Activated B cell treated with CpG ODN at 0.5 μM for 24 hours (primary cell): ENCODE results near the gene TGM6. TPM values are rescaled to one million over a fixed set of nuclear protein-coding genes. Genes with fewer than 3 reads are reported as not detected.

Source experiments
- ATAC-seq: fragments of 200-7000 bp; cut with Tn5 transposase; one replicate; pipeline ENCODE4 v1.10.0; 2021; ENCODE audit warnings: low read depth, mild to moderate bottlenecking, moderate library complexity
- CTCF ChIA-PET: fragments of 350-600 bp; sonication (Branson Sonifier 250); formaldehyde crosslinking; loops from one replicate; lab custom pipeline; 2021; ENCODE audit warnings: antibody characterized with exemption; lab: Charles Lee
- POLR2A ChIA-PET: fragments of 350-600 bp; sonication (Branson Sonifier 250); formaldehyde crosslinking; loops from one replicate; lab custom pipeline; 2021; ENCODE audit warnings: antibody characterized with exemption; lab: Charles Lee
- DNase-seq: peaks from one replicate; pipeline ENCODE4 v3.0.0; 2022
- H3K27ac Mint-ChIP-seq: one replicate; pipeline ENCODE4 v1.8.0; 2020; ENCODE audit warnings: mixed read lengths
- H3K27me3 Mint-ChIP-seq: one replicate; pipeline ENCODE4 v1.8.0; 2021; ENCODE audit warnings: mixed read lengths
- H3K36me3 Mint-ChIP-seq: one replicate; pipeline ENCODE4 v1.8.0; 2021; ENCODE audit warnings: low read depth, mixed read lengths
- H3K4me1 Mint-ChIP-seq: one replicate; pipeline ENCODE4 v1.8.0; 2021; ENCODE audit warnings: mixed read lengths
- H3K4me3 Mint-ChIP-seq: one replicate; pipeline ENCODE4 v1.8.0; 2020; ENCODE audit warnings: mild to moderate bottlenecking, mixed read lengths
- H3K9me3 Mint-ChIP-seq: one replicate; pipeline ENCODE4 v1.8.0; 2020; ENCODE audit warnings: mixed read lengths
- intact Hi-C: fragments of 100-400 bp; cut with micrococcal nuclease; formaldehyde crosslinking; loops from one replicate; pipeline ENCODE4 v1.15.1; 2024
- total RNA-seq: library from RNA; stranded (reverse); gene quantifications from 2 replicates; pipeline ENCODE4 v1.2.3, GENCODE V29; 2022
- TF ChIP-seq, protein P1 (sequence below): fragments of 200-600 bp; IDR thresholded peaks from one replicate; pipeline ENCODE4 v1.8.0; 2022; ENCODE audit warnings: antibody characterized with exemption, mild to moderate bottlenecking

TGM6 gene
- total RNA-seq, 1 donor from 2014 or later = not detected

DNA sequence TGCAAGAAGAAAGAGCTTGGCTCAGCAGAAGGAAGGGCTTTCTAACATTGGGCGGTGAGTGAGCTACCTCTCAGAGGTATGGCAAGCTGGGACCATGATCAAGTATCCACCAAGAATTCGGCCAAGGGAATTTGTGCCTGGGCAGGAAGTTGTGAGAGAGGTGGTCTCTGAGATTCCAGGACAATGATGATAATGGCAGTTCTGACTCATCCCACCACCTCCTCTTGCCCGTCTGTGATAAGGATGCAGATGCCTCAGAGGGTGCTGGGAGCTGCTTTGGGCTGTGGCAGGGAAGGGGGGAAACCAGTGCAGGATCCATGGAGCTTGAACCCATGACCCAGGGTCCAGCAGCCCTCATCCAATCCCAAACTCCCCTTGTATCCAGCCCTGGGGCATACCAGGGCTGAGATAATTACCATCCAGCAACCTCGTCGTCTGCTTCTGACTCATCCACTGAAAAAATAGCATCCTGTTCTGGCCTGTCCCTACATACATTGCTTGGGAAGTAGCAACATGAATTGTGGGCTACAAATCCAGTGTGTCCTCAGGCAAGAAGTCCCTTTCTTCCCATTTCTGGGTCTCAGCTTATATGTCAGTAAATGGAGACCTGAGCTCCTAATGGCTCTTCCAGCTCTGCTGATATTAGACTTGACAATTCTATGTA, 5.9 kb downstream of the TGM6 start:
- ChIA-PET CTCF (interaction anchor here (0.6 to 0.9 kb wide), 2 partner anchors 137 to 596 kb away, joined by 3 to 5 read pairs; no protein-coding TSS in a partner anchor), POLR2A (no interaction called here)
- TF ChIP-seq, protein P1, sequence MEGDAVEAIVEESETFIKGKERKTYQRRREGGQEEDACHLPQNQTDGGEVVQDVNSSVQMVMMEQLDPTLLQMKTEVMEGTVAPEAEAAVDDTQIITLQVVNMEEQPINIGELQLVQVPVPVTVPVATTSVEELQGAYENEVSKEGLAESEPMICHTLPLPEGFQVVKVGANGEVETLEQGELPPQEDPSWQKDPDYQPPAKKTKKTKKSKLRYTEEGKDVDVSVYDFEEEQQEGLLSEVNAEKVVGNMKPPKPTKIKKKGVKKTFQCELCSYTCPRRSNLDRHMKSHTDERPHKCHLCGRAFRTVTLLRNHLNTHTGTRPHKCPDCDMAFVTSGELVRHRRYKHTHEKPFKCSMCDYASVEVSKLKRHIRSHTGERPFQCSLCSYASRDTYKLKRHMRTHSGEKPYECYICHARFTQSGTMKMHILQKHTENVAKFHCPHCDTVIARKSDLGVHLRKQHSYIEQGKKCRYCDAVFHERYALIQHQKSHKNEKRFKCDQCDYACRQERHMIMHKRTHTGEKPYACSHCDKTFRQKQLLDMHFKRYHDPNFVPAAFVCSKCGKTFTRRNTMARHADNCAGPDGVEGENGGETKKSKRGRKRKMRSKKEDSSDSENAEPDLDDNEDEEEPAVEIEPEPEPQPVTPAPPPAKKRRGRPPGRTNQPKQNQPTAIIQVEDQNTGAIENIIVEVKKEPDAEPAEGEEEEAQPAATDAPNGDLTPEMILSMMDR = no peak
- H3K4me3 Mint-ChIP-seq = no peak overlapping the region
- H3K36me3 Mint-ChIP-seq = peaks cover 1% of the 10 kb centered on the region
- H3K27ac Mint-ChIP-seq = no peak overlapping the region
- peaks cover 12% of the 10 kb centered on the region for H3K4me1 Mint-ChIP-seq
- intact Hi-C loops = no loop called here
- H3K9me3 Mint-ChIP-seq = peaks cover 12% of the 10 kb centered on the region
- no peak for DNase-seq
- H3K27me3 Mint-ChIP-seq = peaks cover 15% of the 10 kb centered on the region
- ATAC-seq = no peak

DNA sequence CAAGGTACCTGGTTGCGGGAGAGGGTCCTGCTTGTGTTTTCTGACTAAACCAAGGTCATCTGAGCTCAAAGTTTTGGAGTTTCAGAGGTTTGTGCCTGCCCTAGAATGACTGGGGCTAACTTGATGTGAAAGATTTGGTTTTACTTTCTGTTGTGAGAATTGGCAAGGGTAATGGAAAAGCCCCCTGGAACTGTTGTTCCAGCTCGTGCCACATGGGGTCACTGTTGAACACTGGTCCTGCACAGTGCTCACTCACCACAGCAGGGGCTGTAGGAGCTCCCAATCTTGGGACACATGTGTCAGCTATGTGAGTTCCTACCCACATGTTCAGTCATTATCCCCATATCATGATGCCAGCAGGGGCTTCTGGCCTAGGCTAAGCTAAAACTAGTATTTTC, 6.5 kb downstream of the TGM6 start:
- Mint-ChIP-seq H3K4me3 (no peak overlapping the region), H3K27ac (no peak overlapping the region), H3K4me1 (peaks cover 16% of the 10 kb centered on the region), H3K9me3 (peaks cover 12% of the 10 kb centered on the region), H3K36me3 (peaks cover 1% of the 10 kb centered on the region), H3K27me3 (peaks cover 15% of the 10 kb centered on the region)
- intact Hi-C loops = no loop called here
- ChIA-PET POLR2A (no interaction called here), CTCF (interaction anchor here (0.6 to 1.6 kb wide), 3 partner anchors 12 to 596 kb away, joined by 3 to 5 read pairs (median 3); no protein-coding TSS in a partner anchor)
- TF ChIP-seq, protein P1 = no peak
- DNase-seq (no peak), ATAC-seq (peak; percentile 54)

DNA sequence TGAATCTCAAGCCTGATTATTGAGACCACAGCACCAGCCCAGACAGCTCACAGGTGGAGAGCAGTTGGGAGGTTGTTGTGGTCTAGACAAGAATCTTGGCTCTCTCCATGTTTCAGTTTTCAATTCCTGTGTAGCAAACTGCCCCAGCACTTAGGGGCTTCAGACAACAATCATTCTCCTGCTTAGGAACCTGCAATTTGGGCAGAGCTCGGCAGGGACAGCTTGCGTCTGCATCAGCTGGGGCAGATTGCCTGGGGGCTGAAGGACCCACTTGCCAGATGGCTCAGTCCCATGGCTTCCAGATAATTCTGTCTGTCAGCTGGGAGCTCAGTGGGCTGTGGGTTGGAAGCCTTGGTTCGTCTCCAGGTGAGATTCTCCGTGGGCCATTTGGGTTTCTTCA, 6.9 kb downstream of the TGM6 start:
- TF ChIP-seq, protein P1 = no peak
- no peak for ATAC-seq
- Mint-ChIP-seq H3K4me1 (peaks cover 16% of the 10 kb centered on the region), H3K9me3 (peaks cover 12% of the 10 kb centered on the region), H3K36me3 (peaks cover 1% of the 10 kb centered on the region), H3K27me3 (peaks cover 15% of the 10 kb centered on the region), H3K27ac (no peak overlapping the region), H3K4me3 (no peak overlapping the region)
- ChIA-PET CTCF (interaction anchor here (1.6 kb wide), 1 partner anchor 13 kb away, joined by 3 read pairs; no protein-coding TSS in a partner anchor), POLR2A (no interaction called here)
- intact Hi-C loops = no loop called here
- DNase-seq = no peak

DNA sequence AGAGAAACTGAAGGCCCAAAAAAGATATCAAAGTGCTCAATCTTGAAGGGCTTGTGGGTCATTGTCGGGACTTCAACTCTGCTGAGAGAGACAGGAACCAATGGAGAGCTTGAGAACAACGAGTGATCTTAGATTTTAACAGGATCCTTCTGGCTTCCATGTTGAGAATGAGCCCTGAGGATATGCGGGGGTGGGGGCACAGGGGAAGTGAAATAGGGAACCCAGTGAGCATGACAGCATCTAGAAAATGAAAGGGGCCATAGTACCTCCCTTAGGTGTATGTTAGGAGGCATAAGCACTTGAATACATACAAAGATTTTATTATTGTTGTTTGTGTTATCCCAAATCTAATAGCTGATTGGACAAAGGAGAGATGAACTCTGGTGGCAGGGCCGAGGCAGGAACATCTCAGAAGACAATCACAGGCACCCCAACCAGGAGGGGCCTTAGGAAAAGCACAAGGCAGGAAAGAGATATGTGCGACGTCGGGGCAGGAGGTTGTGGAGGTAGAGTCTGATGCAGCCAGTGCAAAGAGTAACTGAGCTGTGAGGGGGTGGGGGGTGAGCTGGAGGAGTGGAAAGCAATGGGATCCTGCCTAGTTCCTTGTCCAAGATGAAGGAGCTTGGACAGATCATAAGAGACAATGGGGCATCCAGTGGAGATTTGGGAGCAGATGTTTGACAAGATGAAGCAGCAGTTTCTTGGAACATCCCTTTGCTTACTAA, 10.4 kb downstream of the TGM6 start:
- Mint-ChIP-seq H3K9me3 (peaks cover 12% of the 10 kb centered on the region), H3K4me3 (no peak overlapping the region), H3K4me1 (peaks cover 16% of the 10 kb centered on the region), H3K36me3 (peaks cover 1% of the 10 kb centered on the region), H3K27ac (peak overlapping the region; percentile 54), H3K27me3 (no peaks in the 10 kb centered on the region)
- CTCF ChIA-PET = no interaction called here
- DNase-seq (no peak), ATAC-seq (peak; percentile 72)
- POLR2A ChIA-PET = no interaction called here
- intact Hi-C loops = no loop called here
- TF ChIP-seq, protein P1 = no peak

DNA sequence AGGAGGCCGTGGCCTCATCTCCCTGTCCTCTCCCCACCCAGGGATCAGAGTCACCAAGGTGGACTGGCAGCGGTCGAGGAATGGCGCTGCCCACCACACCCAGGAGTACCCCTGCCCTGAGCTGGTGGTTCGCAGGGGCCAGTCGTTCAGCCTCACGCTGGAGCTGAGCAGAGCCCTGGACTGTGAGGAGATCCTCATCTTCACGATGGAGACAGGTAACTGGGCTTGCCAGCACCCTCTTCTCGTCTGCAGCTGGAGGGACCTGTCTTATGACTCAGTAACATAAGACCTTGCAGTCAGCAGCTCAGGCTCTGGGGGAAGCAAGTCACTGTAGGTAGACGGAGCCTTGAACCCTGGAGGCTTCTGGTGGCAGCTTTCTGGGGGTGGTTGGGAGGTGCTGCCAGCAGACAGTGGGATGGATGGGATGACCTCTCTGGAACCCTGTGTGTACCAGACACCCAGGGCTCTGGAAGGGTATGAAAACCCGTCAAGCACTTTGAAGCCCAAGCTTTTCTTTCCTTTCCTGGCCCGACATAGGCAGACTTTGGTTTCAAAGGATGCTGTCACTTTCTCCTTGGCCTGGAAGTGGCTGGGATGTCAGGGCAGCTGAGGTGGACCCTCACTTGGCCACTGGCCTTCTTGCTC, 13.8 kb downstream of the TGM6 start:
- ATAC-seq (no peak), DNase-seq (no peak)
- intact Hi-C loops = no loop called here
- no peaks in the 10 kb centered on the region for H3K36me3 Mint-ChIP-seq
- H3K4me1 Mint-ChIP-seq = peaks cover 16% of the 10 kb centered on the region
- no peaks in the 10 kb centered on the region for H3K9me3 Mint-ChIP-seq
- ChIA-PET POLR2A (no interaction called here), CTCF (no interaction called here)
- H3K27ac Mint-ChIP-seq = no peak overlapping the region
- no peaks in the 10 kb centered on the region for H3K27me3 Mint-ChIP-seq
- no peak overlapping the region for H3K4me3 Mint-ChIP-seq
- TF ChIP-seq, protein P1 = no peak
